RCC 7860 (cell line): ENCODE measurements around the gene GPR55.
A peak's percentile ranks its signal among the peaks of the same experiment; 100 is the strongest.

Experiments
- DNase-seq: peaks from one replicate; pipeline ENCODE4 v3.0.0-alpha.2; 2015; ENCODE audit warnings: low spot score
- FAIRE-seq: peaks from 2 replicates; lab custom pipeline; 2012; peaks lifted over from hg19 to GRCh38; lab: Jason Lieb, UNC

GPR55 gene

DNA sequence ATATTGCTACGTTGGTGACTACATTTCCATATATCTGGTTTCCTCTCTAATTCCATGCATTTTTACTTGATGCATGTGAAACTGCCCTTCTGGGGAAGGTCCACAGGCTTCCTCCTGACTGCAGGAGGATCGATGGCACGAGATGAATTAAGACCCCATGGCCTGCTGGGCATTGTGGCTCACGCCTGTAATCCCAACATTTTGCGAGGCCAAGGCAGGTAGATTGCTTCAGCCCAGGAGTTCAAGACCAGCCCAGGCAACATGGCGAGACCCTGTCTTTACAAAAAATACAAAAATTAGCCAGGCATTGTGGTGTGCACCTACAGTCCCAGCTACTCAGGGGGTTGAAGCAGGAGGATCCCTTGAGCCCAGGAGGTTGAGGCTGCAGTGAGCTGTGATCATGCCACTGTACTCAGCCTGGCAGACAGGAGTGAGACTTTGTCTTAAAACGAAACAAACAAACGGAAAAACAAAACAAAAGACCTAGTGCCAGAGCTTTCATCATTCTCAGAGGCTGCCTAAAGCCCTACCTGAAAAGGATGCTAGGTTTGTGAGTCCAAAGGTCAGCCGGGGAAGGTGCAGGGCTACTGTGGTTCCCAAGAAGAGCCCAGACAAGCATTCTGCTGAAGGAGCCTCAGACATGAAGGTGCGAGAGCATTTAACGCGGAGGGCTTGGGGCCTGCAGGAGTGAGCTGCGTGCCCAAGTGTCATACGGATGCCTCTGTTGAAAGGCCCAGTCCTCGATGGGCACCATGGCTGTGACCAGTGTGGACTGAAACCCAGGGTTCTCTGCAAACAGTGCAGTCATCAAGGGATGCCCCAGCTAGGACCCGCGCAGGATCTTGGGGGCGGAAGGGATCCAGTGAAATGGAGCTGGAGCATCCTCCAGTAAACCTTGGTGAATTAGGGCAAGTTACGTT lies 21.6 kb downstream of the GPR55 start:
- DNase-seq (no peak), FAIRE-seq (no peak)

DNA sequence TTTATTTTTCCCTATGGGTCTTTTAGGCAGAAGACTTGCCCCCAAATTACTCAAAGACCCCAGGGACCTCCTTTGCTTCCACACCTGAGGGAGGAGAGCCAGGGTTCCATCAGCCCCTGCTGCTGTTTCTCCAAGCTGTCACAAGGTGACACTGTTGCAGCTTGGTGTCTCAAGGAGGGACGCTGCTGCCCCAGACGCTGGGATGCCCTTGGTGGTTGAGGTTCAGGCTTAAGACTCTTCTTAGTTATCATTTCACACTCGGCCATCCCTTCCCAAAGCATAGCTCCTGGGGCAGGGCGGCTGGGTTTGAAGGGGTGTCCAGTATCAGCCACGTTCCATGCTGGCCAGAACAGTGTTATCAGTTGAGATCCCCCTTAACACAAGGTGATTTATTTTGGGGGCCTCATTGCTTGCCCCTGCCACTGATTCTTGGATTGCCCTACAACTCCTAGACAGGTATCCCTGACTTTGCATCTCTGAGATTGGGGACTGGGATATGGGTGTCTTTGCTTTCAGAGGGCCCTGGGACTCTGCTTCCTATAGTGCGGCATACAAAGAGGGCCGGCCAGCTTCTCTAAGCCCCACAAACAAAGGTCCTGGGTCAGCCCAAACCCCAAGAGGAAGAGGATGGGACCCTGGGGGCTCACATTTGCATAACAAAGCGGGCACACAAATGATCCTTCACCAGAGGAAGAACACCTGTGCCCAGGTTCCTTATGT lies 22.7 kb downstream of the GPR55 start:
- peak; percentile 35 for DNase-seq

GRCh38 chr2:230901006-230901405 lies 24.0 kb downstream of the GPR55 start:
- FAIRE-seq = no peak
- DNase-seq = no peak

More for the DNA sequence above, 22.7 kb downstream of the GPR55 start:
- FAIRE-seq = no peak

- FAIRE-seq (no peak), DNase-seq (no peak)
These were observed 24.6 kb downstream of the GPR55 start for GRCh38 chr2:230900336-230900995.

- FAIRE-seq (no peak), DNase-seq (no peak)
These were observed 25.3 kb downstream of the GPR55 start for GRCh38 chr2:230899786-230900185.

DNA sequence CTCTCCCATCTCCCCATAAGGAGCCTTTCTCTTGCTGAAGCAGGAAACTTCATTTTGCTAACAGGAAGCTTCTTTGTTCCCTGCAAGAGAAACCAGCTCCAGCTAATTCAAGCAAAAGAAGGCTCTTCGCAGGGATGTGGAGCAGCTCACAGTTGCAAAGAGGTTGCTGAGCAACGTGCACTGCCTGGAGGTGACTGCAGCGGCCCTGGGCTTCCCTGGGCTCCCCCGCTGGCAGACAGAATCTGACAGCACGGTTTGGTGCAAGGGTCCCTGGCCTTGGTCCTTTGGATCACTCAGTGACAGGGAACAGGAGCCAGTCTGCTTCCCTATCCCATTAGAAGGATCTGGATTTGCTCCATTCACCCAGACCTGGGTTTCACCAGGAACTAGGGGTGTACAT lies 25.8 kb downstream of the GPR55 start:
- no peak for FAIRE-seq

GRCh38 chr2:230898713-230899091 lies 26.3 kb downstream of the GPR55 start:
- DNase-seq = no peak
- no peak for FAIRE-seq

More for the DNA sequence above, 25.8 kb downstream of the GPR55 start:
- no peak for DNase-seq

DNA sequence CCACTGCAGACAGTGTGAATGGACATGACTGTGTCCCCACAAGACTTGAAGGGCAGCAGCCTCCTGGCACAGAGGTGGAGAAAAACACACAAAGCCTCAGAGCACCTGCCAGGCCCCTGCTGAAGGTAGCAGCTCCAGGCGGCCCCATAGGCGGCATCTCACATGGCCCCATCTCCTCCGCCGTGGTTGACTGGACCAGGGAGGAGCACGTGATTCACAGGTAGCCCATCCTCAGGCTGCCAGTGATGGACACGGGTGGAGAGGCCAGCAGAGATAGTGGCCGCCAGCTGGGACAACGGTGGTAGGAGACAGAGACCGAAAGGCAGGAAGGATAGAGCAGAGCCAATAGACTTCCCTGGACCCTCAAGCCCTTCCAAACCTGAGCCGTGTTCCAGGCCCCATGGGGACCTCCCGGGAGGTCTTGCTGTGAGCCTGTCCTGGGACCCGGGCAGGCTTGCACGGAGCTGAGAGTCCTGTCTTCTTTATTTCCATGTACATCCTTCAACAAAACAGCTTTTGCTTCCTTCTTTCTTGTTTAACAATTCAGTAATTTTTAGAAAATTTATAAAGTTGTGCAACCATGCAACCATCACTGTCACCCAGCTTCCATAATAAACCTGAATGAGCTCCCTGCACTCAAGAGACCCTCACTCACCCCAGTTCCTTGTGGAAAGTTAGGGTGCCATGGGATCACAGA lies 26.9 kb downstream of the GPR55 start:
- DNase-seq (no peak), FAIRE-seq (no peak)

DNA sequence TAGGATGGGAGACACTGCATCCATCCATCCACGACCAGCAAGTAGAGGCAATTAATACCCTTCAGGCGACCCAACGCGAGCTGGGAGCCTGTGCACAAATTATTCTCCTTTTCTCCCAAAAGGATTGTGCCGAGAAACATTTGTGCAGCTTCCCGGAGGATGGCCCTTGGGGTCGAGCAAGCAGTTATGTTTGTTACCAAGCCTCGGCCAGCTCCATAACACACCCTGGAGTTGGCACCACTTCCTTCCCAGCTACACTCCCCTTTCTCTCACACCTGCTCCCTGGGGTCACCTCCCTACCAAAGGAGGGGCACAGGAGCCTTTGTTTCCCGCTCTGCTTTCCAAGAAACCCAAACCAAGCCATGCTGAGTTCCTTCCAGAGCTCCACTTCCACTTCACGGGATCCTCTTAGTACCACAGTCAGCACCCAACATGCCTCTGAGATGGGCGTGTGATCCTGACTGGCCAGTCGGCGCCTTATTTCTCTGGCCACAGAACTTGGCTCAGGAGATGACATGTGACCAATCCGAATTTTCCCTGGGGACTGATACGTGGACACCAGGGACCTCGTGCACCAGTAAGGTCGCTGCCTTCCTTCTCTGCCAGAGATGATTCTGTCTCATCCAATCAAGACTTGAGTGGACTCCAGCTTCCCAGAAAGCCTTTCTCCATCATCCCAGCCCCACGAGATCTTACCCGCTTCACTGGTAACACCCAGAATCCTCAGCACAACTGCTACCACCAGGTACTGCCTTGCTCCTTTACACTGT lies 28.5 kb downstream of the GPR55 start:
- FAIRE-seq (no peak), DNase-seq (no peak)

DNA sequence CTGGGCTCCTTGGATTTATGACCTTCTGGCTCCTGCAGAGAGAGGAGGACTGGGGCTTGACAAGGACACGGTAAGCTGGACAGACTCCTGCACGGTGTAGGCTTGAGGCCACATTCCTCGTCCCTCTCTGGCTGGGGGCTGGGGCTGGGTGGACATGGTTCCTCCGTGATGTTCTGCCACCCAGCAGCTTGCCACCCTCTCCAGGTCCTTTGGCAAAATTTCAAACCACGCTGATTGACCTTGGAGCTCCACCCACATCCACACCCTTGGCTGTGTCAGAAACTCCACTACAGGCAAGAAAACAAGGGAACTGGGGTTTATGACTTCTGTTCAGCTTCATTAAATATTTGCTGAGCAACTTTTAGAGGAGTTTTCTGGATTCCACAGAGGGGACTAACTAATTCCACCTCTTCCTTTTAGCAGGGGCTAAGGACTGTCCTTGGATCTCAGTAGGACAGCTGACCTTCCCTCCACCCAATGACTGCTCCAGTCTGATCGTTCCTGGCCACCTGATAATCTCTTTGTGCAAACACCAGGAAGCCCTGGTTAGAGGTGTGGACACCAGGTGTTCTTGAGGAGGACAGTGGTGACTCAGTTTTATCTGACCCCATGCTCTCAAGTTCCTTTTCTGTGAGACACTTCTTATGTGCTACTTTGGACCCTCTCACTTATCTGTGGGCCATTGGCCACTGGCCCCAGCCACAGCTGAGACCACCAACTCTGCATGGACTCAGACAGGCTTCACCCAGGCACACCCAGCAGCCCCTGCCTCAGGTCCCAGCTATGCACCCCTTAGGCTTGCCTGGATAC lies 29.3 kb downstream of the GPR55 start:
- FAIRE-seq = no peak
- no peak for DNase-seq

GRCh38 chr2:230893841-230894781 lies 30.9 kb downstream of the GPR55 start:
- no peak for FAIRE-seq
- no peak for DNase-seq

DNA sequence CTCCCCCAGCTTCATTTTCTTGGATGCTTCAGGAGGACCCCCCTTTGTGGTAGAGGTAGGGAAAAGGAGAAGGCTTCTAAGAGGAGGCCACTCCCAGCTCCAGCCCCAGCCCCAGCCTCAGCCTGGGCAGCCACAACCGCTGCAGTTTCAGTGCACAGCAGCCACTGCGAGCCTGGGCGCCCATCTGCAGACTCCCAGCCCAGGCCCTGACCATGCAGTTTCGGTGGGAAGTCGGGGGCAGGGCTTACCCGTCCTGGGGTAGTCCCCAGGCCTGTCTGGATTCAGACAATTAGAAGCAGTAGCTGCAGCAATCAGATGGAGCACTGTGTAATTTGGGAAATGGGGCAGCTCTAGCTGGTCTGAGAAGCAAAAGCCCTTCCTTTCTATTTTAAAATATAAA lies 31.7 kb downstream of the GPR55 start:
- FAIRE-seq = no peak
- DNase-seq = no peak

- no peak for FAIRE-seq
- no peak for DNase-seq
These were observed 33.5 kb downstream of the GPR55 start for GRCh38 chr2:230891509-230891908.

DNA sequence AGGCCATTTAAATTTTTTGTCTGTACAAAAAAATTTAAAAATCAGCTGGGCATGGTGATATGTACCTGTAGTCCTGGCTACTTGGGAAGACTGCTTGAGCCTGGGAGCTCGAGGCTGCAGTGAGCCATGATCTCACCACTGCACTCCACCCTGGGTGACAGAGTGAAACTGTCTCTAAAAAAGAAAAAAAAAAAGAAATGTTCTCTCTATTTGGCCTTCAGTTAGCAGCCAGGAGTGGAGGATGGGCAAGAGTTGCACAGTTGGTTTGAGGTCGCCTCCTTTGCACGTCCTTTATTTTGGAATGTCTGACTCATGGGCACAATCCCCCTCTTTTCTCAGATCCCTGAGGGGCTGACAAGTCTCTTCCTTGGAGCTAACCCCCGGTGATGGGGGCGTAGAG lies 34.0 kb downstream of the GPR55 start:
- no peak for FAIRE-seq
- DNase-seq = no peak

DNA sequence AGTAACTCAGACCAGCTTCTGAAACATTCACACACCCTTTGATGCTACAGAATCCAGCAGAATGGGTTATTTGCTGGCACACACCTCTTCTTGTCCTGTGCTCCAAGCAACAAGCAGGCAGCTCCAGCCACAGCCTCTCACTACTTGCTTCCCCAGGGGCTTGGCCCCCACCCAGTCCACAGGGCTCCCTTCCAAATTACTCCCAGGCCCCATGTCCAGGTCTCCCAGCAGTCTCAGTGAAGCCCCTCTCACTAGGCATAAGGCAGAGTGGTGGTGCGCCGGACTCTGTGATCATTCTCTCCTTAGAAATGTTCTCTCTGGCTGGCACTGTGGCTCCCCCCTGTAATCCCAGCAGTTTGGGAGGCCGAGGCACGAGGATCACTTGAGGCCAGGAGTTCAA lies 34.4 kb downstream of the GPR55 start:
- FAIRE-seq (no peak), DNase-seq (no peak)

GRCh38 chr2:230889911-230890601 lies 35.0 kb downstream of the GPR55 start:
- FAIRE-seq (no peak), DNase-seq (no peak)

DNA sequence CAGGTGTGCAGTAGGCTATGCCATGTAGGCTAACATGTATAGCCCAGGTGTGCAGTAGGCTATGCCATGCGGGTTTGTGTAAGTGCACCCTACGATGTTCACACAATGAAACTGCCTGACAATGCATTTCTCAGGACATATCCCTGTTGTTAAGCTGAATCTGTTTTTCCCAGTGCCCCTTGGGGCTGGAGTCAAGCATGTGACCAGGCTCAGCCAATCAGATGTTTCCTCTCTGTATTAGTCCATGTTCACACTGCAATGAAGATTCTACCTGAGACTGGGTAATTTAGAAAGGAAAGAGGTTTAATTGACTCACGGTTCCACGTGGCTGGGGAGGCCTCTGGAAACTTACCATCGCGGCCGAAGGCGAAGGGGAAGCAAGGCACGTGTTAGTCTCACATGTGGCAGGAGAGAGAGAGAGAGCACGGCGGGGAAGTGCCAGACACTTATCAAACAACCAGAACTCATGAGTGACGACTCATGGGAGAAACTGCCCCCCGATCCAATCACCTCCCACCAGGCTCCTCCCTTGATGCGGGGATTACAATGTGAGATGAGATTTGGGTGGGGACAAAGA lies 36.1 kb downstream of the GPR55 start:
- FAIRE-seq (no peak), DNase-seq (no peak)
